HS-5 (cell line): Measurements from ENCODE around the gene CDK19.
"Not testable (repeated sequence)": the region's sequence is repeated elsewhere in the genome, so short reads cannot be mapped to it uniquely, and the experiment has no call there.

Experiments used
- DNase-seq: peaks from one replicate; pipeline ENCODE4 v3.0.0-alpha.2; 2012; ENCODE audit warnings: low read depth

The CDK19 gene

DNA sequence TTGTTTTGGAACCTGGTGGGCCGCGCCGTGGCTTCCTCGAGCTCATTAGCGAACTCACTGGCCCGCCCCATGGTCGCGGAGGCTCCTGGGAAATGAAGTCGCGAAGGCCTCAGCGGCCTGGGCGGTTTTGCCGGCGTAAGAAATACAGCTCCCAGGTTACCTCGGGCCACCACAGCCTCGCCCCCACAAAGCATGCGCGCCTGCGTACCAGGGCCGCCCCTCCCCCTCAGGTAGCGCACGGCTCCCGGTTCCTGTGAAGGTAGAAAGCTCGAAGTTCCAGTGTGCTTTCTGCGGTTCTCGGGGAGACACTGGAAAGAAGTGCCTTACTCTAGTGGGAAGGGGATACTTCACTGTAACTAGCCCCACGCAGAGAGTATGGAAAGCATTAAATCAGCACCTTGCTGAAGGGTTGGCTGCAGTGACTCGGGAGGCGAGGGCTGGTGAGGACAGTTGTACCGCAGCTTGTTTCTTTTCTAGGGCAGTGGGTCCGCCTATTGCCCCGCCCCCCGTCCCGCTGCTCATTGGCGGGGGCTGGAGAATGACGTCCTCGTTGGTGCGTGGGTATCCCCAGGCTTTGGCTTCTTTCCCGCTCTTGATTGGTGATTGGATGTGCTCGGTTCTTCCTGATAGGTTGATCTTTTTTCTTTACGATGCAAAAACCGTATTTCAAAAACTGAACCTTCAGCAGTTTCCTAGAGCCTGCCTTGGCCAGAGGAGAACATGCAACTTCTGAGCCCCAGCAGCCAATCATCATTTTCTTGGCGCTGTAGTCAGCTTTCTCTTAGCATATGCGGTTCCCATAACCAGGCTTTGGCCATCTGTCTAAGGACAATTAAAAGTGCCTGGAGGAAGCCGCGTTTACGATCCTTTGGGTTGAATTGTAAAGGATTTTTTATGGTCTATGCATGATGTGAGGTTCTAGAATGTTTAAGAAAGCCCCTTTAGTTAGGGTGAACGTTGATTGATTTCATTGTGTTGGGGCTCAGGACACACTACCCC is at the start of gene CDK19:
Gene CDK19, minus strand, starts transcription at position 59 of the 999 bp plus-strand sequence. CDS start 333 bp downstream, outside the sequence.
- DNase-seq, result peak; percentile 96

DNA sequence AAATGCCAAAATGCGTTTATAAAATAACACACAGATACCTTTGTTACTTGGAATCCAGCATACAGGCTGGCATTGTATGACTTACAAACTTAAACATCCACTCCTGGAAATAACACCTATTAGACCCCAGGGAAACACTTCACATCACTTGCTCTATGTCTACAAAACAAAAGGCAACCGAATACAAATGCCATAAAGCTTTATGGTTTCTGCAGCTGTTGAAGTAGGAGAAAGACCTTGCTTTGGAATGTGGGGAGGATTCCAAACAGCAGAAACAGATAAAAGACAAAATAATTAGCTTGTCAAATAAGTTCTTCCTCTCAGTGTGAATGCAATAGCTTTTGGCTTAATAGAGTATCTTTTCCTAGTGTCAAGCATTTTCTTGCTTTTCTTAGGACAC is 49.6 kb upstream of the CDK19 start:
- DNase-seq, result no peak

DNA sequence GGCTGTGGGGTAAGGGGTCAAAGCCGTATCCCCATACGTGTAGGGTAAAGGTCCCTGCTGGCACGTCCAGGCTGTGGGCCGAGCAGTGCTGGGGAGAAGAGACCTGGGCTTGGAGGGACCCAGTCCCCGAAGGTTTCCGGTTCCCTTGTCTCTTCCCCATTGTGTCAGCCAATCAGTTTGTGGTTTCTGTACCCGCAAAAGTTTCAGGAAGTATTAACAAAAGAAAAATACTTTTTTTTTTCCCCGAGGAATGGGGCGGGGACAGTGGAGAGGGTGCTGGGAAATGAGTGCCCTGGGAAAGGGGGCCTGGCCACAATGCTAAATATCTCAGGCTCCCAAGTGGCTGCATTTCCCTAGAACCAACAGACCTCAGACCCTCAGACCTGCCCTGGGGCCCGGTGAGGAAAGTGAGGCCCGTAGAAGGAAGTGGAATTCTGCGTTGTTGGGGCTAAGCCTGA is 44.1 kb upstream of the CDK19 start:
- DNase-seq, result no peak

DNA sequence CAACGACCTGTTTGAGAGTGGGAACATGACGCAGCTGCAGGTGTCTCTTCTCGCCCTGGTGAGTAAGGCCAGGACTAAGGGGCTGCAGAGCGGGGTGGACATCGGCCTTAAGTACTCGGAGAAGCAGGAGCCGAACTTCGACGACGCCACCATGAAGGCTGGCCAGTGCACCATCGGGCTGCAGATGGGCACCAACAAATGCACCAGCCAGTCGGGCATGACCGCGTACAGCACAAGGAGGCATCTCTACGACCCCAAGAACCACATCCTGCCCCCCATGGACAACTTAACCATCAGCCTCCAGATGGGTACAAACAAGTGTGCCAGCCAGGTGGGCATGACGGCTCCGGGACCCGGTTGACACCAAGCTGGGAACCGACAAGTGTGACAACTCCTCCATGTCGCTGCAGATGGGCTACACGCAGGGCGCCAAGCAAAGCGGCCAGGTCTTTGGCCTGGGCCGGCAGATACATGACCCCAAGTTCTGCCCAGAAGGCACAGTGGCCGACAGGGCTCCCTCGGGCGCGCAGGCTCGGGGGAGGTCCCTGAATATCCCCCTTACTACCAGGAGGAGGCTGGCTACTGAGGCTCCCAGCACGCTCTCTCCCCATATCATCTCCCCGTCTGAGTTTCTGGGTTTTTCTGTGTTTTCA is 43.4 kb upstream of the CDK19 start:
- no peak for DNase-seq

DNA sequence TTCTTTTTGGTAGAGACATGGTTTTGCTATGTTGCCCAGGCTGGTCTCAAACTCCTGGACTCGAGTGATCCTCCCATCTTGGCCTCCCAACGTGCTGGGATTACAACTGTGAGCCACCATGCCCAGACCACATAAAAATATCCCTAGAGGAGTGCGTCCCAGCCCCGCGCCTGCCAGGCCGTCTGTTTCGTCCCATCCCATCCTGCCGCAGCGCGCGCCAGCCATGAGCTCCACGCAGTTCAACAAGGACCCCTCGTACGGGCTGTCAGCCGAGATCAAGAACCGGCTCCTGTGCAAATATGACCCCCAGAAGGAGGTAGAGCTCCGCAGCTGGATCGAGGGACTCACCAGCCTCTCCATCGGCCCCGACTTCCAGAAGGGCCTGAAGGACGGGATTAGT is 42.7 kb upstream of the CDK19 start:
- no peak for DNase-seq

DNA sequence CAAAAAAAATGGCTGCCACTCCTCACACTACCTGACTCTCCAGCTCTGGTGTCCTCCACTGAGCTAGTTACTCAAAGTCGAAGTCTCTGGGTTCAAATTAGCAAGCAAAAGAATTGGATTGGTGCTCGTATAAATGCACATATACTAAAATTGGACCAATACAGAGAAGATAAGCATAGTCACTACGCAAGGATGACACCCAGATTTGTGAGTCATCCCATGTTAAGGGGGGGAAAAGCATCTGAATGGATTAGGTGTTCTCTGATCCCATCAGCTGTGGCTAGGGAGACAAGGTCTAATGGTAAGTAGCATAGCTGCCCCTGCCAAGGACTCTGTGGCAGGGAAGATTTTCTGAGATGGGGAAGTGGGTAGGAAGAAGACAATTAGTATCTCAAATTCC is 41.0 kb upstream of the CDK19 start:
- DNase-seq, result no peak

DNA sequence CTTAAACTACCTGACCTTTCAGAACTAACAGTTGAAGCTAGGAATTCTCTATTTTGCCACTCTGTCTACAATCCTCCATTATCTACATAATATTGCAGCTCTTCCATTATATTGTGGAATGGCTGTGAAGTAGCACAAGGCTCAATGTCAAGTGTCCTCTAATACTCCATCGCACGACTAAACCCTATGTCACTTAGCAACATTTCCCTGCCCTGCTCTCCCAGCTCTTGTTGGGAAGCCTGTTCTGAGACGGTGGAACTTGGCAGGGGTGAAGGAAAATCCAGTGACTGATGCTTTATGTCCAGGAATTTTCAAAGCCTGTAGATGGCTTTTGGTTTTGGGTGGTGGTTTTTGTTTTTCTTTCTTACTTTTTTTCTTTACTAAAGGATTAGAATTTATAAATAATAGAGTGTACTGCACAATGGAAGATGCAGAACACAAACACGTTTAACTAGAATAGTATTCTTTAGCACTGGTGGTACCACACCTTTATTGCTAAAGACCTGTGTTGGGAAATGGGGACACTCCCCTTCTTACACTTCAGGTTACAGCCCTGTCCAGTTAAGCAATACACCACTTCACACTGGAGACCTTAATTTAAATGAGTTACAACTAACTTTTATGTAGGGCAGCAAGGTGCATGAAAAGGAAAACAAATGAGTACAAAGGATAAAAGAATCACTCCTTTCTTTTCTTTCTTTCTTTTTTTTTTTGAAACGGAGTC is 38.6 kb upstream of the CDK19 start:
- no peak for DNase-seq

DNA sequence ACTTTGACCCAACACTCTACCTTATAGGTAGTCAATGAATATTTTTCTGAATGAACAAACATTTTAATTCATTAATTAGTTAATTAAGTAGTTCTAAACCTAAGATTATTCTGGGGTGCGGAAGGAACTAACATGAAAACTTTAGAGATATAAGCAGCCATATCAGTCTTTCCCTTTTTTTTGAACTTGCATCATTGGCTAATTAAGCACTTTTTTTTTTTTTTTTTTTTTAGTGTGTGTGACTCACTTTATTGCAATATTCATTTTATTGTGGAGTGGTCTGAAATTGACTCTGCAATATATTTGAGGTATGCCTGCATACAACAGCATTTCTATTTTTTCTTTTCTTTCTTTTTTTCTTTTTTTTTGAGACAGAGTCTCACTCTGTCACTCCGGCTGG is 37.5 kb upstream of the CDK19 start:
- no peak for DNase-seq

DNA sequence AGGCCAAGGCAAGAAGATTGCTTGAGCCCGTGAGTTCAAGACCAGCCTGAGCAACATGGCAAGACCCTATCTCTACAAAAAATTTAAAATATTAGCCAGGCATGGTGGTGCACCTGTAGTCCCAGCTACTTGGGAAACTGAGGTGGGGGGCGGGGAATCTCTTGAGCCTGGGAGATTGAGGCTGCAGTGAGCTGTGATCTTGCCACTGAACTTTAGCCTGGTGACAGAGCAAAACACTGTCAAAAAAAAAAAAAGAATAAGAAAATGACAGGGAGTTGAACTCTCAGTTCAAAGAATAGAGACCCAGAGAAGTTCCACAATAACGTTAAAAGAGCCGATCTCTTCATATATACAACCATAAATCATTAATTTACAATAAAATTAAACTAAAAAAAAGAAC is 34.5 kb upstream of the CDK19 start:
- DNase-seq, result no peak

DNA sequence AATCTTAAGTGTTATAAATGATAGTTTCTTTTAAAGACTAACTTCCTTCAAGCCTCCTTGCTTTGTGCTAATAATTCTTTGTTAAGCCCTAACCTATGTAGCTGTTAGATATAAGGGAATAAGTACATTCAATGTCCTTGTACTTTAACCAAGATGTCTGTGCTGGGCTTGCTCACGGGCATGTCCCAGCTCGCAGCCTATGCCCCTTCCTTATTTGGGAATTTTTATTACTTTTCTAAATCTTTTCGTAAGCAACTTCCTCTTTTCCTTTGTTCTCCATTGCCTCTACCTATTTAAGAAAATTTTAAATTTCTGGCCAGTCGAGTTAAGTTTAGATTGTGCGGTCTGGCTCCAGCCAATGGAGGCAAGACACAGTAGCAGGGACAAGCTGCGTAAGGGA is 26.0 kb upstream of the CDK19 start:
- DNase-seq, result no peak

DNA sequence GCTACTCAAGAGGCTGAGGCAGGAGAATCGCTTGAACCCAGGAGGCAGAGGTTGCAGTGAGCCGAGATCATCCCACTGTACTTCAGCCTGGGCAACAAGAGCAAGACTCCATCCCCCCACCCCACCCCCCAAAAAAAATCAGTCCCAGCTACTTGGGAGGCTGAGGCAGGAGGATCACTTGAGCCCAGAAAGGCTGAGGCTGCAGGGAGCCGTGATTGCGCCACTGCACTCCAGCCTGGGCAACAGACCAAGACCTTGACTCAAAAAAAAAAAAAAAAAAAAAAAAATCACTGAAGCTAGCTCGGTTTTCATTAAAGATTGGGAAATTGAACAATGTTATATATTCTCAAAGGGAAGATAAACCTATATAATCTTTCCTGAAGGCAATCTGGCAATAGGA is 20.5 kb upstream of the CDK19 start:
- DNase-seq, result not testable (repeated sequence)

DNA sequence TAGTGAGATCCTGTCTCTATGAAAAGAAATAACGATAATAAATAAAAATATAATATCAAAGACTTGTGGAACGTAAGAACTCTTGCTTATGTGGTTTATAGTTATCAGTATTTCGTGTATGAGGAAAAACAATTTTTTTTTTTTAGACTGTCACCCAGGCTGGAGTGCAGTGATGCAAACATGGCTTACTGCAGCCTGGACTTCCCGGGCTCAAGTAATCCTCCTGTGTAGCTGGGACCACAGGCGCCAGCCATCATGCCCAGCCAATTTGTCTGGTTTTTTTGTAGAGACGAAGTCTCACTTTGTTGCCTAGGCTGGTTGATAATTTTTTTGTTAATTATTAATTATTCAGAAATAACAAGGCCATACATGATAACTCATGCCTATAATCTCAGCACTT is 18.6 kb upstream of the CDK19 start:
- no peak for DNase-seq

DNA sequence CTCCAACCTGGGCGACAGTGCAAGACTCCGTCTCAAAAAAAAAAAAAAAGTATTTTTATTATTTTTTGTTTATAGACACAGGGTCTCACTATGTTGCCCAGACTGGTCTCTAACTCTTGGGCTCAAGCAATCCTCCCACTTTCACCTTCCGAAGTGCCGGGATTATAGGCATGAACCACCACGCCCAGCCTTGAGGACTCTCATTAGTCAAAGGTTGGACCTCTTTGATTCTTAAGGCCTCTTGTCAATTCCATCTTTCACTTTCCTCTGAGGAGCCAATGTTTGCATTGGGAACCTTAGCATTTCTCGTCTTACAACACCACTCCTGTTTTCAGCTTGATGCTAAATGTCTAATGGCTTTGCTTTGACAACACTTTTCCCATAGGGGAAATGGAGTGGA is 16.1 kb upstream of the CDK19 start:
- no peak for DNase-seq

DNA sequence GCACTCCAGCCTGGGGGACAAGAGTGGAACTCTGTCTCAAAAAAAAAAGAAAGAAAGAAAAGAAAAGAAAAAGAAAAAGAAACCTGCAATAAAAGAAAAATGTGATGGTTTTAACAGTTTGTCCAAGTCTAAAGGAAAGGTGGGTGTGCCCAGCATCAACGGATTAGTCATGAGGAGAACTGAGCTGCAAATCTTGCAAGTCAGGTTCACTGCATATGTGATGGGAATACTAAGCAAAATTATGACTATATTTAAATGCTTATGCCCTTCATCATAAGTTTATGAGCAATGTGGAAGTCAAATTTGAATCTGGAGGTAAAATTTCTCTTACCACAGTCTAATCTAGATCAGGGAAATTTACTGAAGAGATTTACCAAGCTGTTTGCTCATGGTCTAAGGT is 13.1 kb upstream of the CDK19 start:
- no peak for DNase-seq

DNA sequence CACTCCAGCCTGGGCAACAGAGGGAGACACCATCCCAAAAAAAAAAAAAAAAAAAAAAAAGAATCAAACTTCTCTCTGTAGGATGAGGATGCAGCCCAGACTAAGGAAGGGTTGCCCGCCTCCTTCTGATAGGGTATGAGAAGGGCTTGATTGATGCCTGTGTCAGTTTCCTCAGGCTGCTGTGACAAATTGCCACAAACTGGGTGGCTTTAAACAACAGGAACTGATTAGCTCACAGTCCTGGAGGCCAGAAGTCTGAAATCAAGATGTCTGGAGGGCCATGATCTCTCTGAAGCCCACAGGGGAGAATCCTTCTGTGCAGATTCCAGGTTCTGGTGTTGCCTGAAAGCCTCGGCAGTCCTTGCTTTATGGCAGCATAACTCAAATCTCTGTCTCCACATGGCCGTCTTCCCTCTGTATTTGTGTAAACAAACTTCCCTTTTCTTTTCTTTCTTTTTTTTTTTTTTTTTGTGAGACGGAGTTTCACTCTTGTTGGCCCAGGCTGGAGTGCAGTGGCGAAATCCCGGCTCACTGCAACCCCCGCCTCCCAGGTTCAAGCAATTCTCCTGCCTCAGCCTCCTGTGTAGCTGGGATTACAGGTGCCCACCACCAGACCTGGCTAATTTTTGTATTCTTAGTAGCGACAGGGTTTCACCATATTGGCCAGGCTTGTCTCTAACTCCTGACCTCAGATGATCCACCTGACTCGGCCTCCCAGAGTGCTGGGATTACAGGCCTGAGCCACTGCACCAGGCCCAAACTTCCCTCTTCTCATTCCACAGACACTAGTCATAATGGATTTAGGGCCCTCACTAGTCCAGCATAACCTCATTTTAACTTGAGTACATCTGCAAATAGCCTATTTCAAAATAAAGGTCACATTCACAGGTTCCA is 11.2 kb upstream of the CDK19 start:
- DNase-seq, result no peak

DNA sequence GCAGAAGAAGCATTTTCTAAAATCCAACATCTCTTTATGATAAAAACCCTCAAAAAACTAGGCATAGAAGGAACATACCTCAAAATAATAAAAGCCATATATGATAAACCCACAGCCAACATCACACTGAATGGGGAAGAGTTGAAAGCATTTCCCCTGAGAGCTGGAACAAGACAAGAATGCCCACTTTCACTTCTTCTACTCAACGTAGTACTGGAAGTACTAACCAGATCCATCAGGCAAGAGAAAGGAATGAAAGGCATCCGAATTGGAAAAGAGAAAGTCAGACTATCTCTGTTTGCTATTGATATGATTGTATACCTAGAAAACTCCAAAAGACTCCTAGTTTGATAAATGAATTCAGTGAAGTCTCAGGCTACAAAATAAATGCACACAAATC is 7.9 kb upstream of the CDK19 start:
- no peak for DNase-seq

DNA sequence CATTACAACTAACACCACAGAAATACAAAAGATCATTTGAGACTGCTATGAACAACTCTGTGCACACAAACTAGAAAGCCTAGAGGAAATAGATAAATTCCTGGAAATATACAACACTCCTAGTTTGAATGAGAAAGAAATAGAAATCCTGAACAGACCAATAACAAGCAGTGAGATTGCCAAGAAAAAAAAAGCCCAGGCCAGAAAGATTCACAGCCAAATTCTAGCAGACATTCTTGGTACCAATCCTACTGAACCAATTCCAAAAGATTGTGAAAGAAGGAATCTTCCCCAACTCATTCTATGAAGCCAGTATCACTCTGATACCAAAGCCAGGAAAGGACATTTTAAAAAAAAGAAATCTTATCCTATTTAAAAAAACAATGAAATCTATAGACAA is 7.0 kb upstream of the CDK19 start:
- no peak for DNase-seq

DNA sequence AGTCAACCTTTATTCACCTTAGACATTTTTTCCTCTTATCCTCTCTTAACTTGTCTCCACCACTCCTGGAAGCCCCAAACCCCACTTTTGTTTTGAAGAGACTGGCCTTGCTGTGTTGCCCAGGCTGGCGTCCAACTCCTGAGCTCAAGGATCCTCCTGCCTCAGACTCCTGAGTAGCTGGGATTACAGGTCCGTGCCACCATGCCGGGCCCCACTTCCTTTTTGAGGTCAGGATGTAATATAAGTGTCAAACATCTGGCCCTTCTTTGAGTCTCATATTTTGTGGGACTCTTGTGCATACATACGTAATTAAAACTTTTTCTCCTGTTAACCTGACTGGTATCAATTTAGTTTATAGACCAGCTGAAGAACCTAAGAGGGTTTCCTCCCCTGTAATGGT is 1.4 kb upstream of the CDK19 start:
- no peak for DNase-seq

DNA sequence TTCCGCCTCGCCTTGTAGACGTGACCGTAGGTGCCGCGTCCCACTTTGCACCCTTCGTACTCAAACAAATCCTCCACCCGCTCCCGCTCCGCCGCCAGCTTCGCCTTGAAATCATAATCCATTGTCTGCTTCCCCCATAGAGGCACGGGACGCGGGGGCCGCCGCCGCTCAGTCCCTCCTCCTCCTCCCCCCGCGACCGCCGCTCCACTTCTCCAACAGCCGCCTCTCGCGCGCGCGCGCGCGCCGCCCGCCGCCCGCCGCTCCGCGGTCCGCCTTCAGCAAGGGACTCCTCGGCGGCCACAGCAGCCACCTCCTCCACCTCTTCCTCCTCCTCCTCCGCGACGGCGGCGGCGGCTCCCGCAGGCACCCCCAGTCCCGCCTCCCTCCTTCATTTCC is 256 bp downstream of the CDK19 start:
- no peak for DNase-seq

DNA sequence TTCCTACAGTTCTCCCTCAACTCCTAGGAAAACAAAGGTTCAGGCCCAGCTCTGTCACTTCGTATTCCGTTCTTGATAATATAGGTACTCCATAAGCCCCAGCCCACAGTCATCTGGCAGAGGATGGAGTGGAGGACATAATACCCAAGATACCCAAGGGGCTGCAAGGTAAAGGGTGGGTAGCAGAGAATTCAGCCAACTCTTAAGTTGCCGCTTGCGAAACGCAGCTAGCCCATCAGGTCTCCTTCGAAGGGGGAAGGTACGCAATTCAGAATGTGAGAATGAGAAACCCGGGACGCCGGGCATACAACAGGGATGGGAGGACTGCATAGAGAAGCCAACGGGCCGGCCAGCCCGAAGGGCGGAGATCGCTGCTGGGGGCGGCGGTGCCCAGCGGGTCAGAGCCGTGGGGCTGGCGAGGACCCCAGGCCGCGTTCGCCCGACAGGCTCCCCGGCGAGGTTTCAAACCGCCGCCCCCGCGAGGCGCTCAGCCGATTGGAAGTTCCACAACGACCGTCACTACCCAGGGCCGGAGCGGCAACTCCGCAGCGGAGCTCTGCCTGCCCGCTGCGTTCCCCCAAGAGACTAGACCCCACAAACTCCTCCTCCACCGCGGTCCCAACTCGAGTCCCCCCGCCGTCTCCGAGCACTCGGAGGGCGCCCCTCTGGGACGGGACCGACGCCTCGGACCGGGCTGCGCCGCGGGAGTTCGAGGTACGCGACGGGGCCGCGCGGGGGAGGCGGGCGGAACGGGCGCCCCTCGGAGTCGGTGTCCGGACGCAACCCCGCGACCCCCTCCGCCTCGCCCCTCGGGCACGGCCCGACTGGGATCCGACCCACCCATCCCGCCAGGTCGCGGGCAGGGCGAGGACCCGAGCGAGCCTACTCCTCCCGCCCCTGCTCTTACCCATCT is 911 bp downstream of the CDK19 start:
- DNase-seq, result no peak
